Loucy (cell line): ENCODE data around the gene GRM5.

ENCODE experiments used
- H2AFZ ChIP-seq: fragments of 200-600 bp; sonication (generic); 2 replicates; pipeline ENCODE4 v1.6.0; 2016; ENCODE audit warnings: antibody characterized with exemption, mild to moderate bottlenecking, low read length, moderate library complexity
- H3F3A ChIP-seq: fragments of 200-600 bp; 2 replicates; pipeline ENCODE4 v1.6.0; 2016; ENCODE audit warnings: antibody characterized with exemption, low read depth, mild to moderate bottlenecking
- H3K27me3 ChIP-seq: fragments of 200-600 bp; sonication (generic); 2 replicates; pipeline ENCODE4 v1.6.1; 2014; ENCODE audit warnings: low read length, mild to moderate bottlenecking; ENCODE audit not compliant: insufficient read depth, poor library complexity, severe bottlenecking
- H3K36me3 ChIP-seq: fragments of 200-600 bp; sonication (generic); 2 replicates; pipeline ENCODE4 v1.6.1; 2016; ENCODE audit warnings: low read length; ENCODE audit not compliant: insufficient read depth
- H3K4me1 ChIP-seq: fragments of 200-600 bp; sonication (generic); 2 replicates; pipeline ENCODE4 v1.5.1; 2014; ENCODE audit warnings: low read length, mild to moderate bottlenecking; ENCODE audit not compliant: insufficient read depth, poor library complexity, severe bottlenecking
- H3K4me2 ChIP-seq: fragments of 200-600 bp; sonication (generic); 2 replicates; pipeline ENCODE4 v1.6.0; 2014; ENCODE audit warnings: antibody characterized with exemption, low read length, low read depth, mild to moderate bottlenecking; ENCODE audit not compliant: poor library complexity, severe bottlenecking
- H3K4me3 ChIP-seq: fragments of 200-600 bp; sonication (generic); 2 replicates; pipeline ENCODE4 v1.5.1; 2014; ENCODE audit warnings: low read length, mild to moderate bottlenecking, mixed read lengths; ENCODE audit not compliant: poor library complexity, severe bottlenecking
- H3K79me2 ChIP-seq: fragments of 200-600 bp; sonication (generic); 2 replicates; pipeline ENCODE4 v1.6.1; 2014; ENCODE audit warnings: low read length; ENCODE audit not compliant: insufficient read depth
- H3K9ac ChIP-seq: fragments of 200-600 bp; sonication (generic); 2 replicates; pipeline ENCODE4 v1.6.0; 2014; ENCODE audit warnings: mild to moderate bottlenecking, low read depth, low read length, moderate library complexity; ENCODE audit not compliant: poor library complexity, severe bottlenecking
- H3K9me2 ChIP-seq: fragments of 200-600 bp; sonication (generic); replicated peaks from 2 replicates; pipeline ENCODE4 v1.6.1; 2016; ENCODE audit warnings: low read depth, low read length, mixed read lengths
- H3K9me3 ChIP-seq: fragments of 200-600 bp; sonication (generic); 2 replicates; pipeline ENCODE4 v1.6.1; 2014; ENCODE audit warnings: mild to moderate bottlenecking, antibody characterized with exemption, low read length, low read depth; ENCODE audit not compliant: insufficient read depth
- H4K20me1 ChIP-seq: fragments of 200-600 bp; sonication (generic); 2 replicates; pipeline ENCODE4 v1.6.0; 2014; ENCODE audit warnings: antibody characterized with exemption, low read length, mild to moderate bottlenecking; ENCODE audit not compliant: insufficient read depth, poor library complexity, severe bottlenecking
- EZH2phosphoT487 ChIP-seq: fragments of 200-600 bp; IDR thresholded peaks from 2 replicates; pipeline ENCODE4 v1.6.1; 2018; ENCODE audit warnings: antibody characterized with exemption, mild to moderate bottlenecking, moderate library complexity, borderline replicate concordance
- TF ChIP-seq, protein P1 (sequence below): fragments of 200-600 bp; sonication (generic); conservative IDR thresholded peaks from 2 replicates; pipeline ENCODE4 v1.5.1; 2014; ENCODE audit warnings: mild to moderate bottlenecking, antibody characterized with exemption, low read length

The GRM5 gene

GRCh38 chr11:88508418-88508758, 557.4 kb downstream of the GRM5 start:
- no peaks in the 10 kb centered on the region for H3K27me3 ChIP-seq
- H3K4me3 ChIP-seq = no peak overlapping the region
- no peaks in the 10 kb centered on the region for H3K9me3 ChIP-seq
- H4K20me1 ChIP-seq = no peaks in the 10 kb centered on the region
- H3K4me1 ChIP-seq = no peaks in the 10 kb centered on the region
- H3F3A ChIP-seq = no peaks in the 10 kb centered on the region
- no peaks in the 10 kb centered on the region for H3K9me2 ChIP-seq
- no peaks in the 10 kb centered on the region for H3K36me3 ChIP-seq
- no peak overlapping the region for H3K4me2 ChIP-seq
- H3K79me2 ChIP-seq = no peaks in the 10 kb centered on the region
- no peak overlapping the region for H3K9ac ChIP-seq
- H2AFZ ChIP-seq = no peak overlapping the region
- TF ChIP-seq EZH2phosphoT487 = no peak

DNA sequence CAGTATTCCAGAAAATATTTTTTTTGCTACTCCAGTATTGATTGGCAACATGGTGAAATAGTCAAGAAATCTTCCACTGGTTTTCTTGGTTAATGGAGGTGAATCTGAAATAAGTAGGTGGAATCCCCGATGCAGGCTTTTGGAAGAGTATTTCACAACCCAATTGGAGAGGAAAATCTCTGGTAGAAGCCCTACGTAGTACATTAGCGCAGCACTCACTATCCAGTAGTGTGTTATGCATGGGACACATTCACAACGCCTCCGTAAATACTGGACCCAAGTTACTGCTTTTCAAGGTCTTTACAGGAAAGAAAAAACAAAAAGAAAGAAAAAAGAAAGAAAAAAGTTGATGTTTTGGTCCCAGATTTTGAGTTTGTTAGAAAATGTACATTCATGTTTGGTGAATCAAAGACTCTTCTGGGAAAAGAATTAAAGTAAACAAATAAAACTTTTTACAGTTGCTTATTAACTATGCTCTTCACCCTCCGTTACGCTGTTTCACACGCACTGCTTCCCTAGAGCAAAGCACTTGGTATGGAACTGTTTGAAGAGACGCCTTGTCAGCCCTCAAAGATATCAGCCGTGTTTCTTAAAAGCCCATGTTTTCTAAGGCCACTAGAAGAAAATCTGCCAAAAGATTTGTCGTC, 557.9 kb downstream of the GRM5 start:
- no peaks in the 10 kb centered on the region for H3F3A ChIP-seq
- H3K79me2 ChIP-seq = no peaks in the 10 kb centered on the region
- no peak overlapping the region for H3K9ac ChIP-seq
- no peak for TF ChIP-seq EZH2phosphoT487
- TF ChIP-seq, protein P1, sequence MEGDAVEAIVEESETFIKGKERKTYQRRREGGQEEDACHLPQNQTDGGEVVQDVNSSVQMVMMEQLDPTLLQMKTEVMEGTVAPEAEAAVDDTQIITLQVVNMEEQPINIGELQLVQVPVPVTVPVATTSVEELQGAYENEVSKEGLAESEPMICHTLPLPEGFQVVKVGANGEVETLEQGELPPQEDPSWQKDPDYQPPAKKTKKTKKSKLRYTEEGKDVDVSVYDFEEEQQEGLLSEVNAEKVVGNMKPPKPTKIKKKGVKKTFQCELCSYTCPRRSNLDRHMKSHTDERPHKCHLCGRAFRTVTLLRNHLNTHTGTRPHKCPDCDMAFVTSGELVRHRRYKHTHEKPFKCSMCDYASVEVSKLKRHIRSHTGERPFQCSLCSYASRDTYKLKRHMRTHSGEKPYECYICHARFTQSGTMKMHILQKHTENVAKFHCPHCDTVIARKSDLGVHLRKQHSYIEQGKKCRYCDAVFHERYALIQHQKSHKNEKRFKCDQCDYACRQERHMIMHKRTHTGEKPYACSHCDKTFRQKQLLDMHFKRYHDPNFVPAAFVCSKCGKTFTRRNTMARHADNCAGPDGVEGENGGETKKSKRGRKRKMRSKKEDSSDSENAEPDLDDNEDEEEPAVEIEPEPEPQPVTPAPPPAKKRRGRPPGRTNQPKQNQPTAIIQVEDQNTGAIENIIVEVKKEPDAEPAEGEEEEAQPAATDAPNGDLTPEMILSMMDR = no peak
- H4K20me1 ChIP-seq = no peaks in the 10 kb centered on the region
- no peak overlapping the region for H3K4me2 ChIP-seq
- no peaks in the 10 kb centered on the region for H3K9me2 ChIP-seq
- H3K27me3 ChIP-seq = no peaks in the 10 kb centered on the region
- no peak overlapping the region for H3K4me3 ChIP-seq
- no peaks in the 10 kb centered on the region for H3K36me3 ChIP-seq
- H3K9me3 ChIP-seq = no peaks in the 10 kb centered on the region
- no peaks in the 10 kb centered on the region for H3K4me1 ChIP-seq
- no peak overlapping the region for H2AFZ ChIP-seq

GRCh38 chr11:88501541-88501940, 564.2 kb downstream of the GRM5 start:
- TF ChIP-seq, protein P1 = no peak
- TF ChIP-seq EZH2phosphoT487 = no peak
- Histone ChIP-seq H3K4me1 (no peaks in the 10 kb centered on the region), H3K36me3 (no peaks in the 10 kb centered on the region), H3K79me2 (no peaks in the 10 kb centered on the region), H3K9me2 (no peaks in the 10 kb centered on the region), H2AFZ (no peak overlapping the region), H3K27me3 (no peaks in the 10 kb centered on the region), H3K9me3 (no peaks in the 10 kb centered on the region), H3K4me2 (no peak overlapping the region), H3K9ac (no peak overlapping the region), H3F3A (no peaks in the 10 kb centered on the region), H3K4me3 (no peak overlapping the region), H4K20me1 (no peaks in the 10 kb centered on the region)

GRCh38 chr11:88495836-88496235, 569.9 kb downstream of the GRM5 start:
- Histone ChIP-seq H3K4me1 (no peaks in the 10 kb centered on the region), H3F3A (no peaks in the 10 kb centered on the region), H3K4me3 (no peak overlapping the region), H3K27me3 (no peaks in the 10 kb centered on the region), H3K79me2 (no peaks in the 10 kb centered on the region), H3K9me3 (no peaks in the 10 kb centered on the region), H3K9me2 (no peaks in the 10 kb centered on the region), H4K20me1 (no peaks in the 10 kb centered on the region), H3K9ac (no peak overlapping the region), H3K4me2 (no peak overlapping the region), H3K36me3 (no peaks in the 10 kb centered on the region), H2AFZ (no peak overlapping the region)
- no peak for TF ChIP-seq EZH2phosphoT487
- TF ChIP-seq, protein P1 = no peak
